ENCODE measurements around the gene PRAMEF27.
"Not testable (repeated sequence)": the region's sequence is repeated elsewhere in the genome, so short reads cannot be mapped to it uniquely, and the experiment has no call there.

The PRAMEF27 gene

DNA sequence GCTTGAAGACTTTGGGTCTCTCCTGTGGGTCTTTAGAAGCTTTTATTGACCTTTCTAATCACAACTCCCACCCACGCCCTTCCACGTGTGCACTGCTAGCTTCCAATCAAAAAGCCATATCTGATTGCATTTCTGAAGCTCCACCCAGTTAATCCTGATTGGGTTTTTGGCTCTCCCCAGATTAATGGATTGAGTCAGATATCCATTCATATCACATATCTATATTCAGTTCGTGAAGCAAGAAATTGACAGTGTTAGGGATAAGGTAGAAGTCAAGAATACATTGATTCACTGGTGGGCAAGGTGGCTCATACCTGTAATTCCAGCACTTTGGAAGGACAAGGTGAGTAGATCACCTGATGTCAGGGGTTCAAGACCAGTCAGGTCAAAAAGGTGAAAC is at the start of gene PRAMEF27:
TSS of gene PRAMEF27 (minus strand) at position 101 of the 400 bp plus-strand sequence. CDS start 2,916 bp downstream, outside the sequence.
- not testable (repeated sequence) for H3K36me3 ChIP-seq (ENCODE audit: control insufficient read depth, insufficient read depth, low read length); H3K27me3 ChIP-seq (ENCODE audit: control insufficient read depth, insufficient read depth, low read length); H3K9me3 ChIP-seq (ENCODE audit: control insufficient read depth, low read length); H3K4me3 ChIP-seq (ENCODE audit: low read length); H3K9ac ChIP-seq (ENCODE audit: low read length); H3K4me1 ChIP-seq (ENCODE audit: control insufficient read depth, insufficient read depth, low read length)

DNA sequence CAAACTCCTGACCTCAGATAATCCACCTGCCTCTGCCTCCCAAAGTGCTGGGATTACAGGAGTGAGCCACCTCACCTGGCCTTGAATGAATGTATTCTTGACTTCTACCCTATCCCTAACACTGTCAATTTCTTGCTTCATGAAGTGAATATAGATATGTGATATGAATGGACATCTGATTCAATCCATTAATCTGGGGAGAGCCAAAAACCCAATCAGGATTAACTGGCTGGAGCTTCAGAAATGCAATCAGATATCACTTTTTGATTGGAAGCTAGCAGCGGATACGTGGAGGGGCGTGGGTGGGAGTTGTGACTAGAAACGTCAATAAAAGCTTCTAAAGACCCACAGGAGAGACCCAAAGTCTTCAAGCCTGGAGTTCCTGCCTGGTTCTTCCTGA is 14.1 kb upstream of the PRAMEF27 start, which contains the start of gene PRAMEF25:
TSS of gene PRAMEF25 (plus strand) at position 301 of the 400 bp plus-strand sequence. CDS start 2,920 bp downstream, outside the sequence.
- not testable (repeated sequence) for H3K9ac ChIP-seq (ENCODE audit: low read length); H3K9me3 ChIP-seq (ENCODE audit: control insufficient read depth, low read length); H3K36me3 ChIP-seq (ENCODE audit: control insufficient read depth, insufficient read depth, low read length); H3K4me3 ChIP-seq (ENCODE audit: low read length); H3K4me1 ChIP-seq (ENCODE audit: control insufficient read depth, insufficient read depth, low read length); H3K27me3 ChIP-seq (ENCODE audit: control insufficient read depth, insufficient read depth, low read length)

DNA sequence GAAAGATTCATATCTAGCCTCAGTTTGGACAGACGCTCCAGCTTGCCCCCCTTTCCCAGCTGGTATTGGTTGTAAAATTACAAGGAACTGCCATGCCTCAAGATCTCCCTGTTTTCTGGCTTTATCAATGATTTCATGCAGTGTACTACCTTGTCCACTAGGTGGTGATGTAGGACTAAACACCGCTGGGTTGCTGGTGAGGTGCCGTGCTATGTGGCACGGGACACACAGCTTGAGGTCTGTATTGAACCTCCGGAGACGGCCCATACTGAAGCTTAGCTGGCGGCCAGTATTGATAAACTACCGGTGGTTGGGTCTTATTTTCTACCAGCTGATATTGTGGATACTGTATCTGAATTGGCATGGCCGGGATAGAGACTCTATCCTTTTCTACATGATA is 36.5 kb downstream of the PRAMEF27 start:
- not testable (repeated sequence) for H3K27me3 ChIP-seq (ENCODE audit: control insufficient read depth, insufficient read depth, low read length); H3K9ac ChIP-seq (ENCODE audit: low read length); H3K4me1 ChIP-seq (ENCODE audit: control insufficient read depth, insufficient read depth, low read length); H3K9me3 ChIP-seq (ENCODE audit: control insufficient read depth, low read length); H3K4me3 ChIP-seq (ENCODE audit: low read length); H3K36me3 ChIP-seq (ENCODE audit: control insufficient read depth, insufficient read depth, low read length)

DNA sequence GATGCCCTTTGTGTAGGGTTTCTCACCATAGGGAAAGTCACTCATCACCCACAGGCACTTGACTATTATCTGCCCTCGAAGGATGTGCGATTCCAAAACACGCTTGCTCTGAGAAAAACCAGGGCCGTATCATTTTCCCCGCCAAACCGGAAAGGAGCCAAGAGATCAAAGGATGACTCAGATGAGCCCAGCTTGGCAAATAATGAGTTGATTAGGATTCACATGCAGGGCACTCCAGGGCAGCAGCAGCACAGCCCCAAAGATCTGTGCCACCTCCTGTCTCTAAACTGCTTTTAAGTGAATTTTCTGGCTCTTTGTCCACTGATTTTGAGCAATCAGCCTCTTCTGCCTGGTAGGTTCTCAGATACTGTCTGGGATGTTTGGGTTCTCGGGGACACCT is 44.4 kb downstream of the PRAMEF27 start:
- not testable (repeated sequence) for H3K4me1 ChIP-seq (ENCODE audit: control insufficient read depth, insufficient read depth, low read length); H3K27me3 ChIP-seq (ENCODE audit: control insufficient read depth, insufficient read depth, low read length); H3K9me3 ChIP-seq (ENCODE audit: control insufficient read depth, low read length); H3K9ac ChIP-seq (ENCODE audit: low read length); H3K36me3 ChIP-seq (ENCODE audit: control insufficient read depth, insufficient read depth, low read length); H3K4me3 ChIP-seq (ENCODE audit: low read length)

DNA sequence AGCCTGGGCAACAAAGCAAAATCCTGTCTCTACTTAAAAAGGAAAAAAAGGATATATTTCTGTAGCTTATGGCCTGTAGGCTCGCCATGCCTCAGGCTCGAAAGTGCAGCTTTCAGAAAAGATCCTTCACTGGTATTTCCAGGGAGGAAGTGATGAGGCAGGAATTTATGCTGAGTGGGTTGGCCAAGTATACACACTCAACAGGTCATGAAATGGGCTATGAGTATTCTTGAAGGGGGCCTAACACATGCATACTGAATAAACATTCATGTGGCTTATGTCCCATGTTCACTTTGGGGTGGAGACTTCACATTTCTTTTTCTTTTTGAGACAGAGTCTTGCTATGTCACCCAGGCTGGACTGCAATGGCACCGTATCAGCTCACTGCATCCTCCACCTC is 47.0 kb downstream of the PRAMEF27 start:
- not testable (repeated sequence) for H3K36me3 ChIP-seq (ENCODE audit: control insufficient read depth, insufficient read depth, low read length); H3K9ac ChIP-seq (ENCODE audit: low read length); H3K9me3 ChIP-seq (ENCODE audit: control insufficient read depth, low read length); H3K27me3 ChIP-seq (ENCODE audit: control insufficient read depth, insufficient read depth, low read length); H3K4me3 ChIP-seq (ENCODE audit: low read length); H3K4me1 ChIP-seq (ENCODE audit: control insufficient read depth, insufficient read depth, low read length)

DNA sequence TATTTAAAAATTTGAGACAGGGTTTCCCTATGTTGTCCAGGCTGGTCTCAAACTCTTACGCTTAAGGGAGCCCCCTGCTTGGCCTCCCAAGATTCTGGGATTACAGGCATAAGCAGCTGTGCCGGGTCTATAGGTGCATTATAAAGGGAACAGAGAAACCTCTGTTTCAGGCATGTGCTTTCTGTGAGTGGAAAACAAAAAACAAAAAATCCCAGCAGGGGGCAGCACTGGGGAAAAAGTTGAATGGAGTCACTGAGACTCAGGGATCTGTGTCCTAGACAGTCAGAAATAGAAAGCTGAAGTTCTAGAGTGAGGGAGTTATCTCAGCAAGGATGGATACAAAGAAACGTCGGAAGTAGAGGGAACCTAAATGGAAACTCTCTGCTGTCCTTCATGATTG is 50.6 kb downstream of the PRAMEF27 start:
- not testable (repeated sequence) for H3K9me3 ChIP-seq (ENCODE audit: control insufficient read depth, low read length); H3K36me3 ChIP-seq (ENCODE audit: control insufficient read depth, insufficient read depth, low read length); H3K9ac ChIP-seq (ENCODE audit: low read length); H3K4me1 ChIP-seq (ENCODE audit: control insufficient read depth, insufficient read depth, low read length); H3K4me3 ChIP-seq (ENCODE audit: low read length); H3K27me3 ChIP-seq (ENCODE audit: control insufficient read depth, insufficient read depth, low read length)

Measured in mucosa of stomach (tissue), 1 donor.